Measurements from ENCODE around the gene FCHO2.

- TF ChIP-seq CTCF (IDR thresholded peaks at IDR 0.05; ENCODE audit: extremely low read depth in 1 of 2, insufficient read depth in 1 of 2, low read depth in 1 of 2, low read length in 2 of 2): no peak
- no peak for TF ChIP-seq POLR2A (IDR thresholded peaks at IDR 0.05; ENCODE audit: low read depth, low read length)
- TF ChIP-seq POLR2AphosphoS5 (IDR thresholded peaks at IDR 0.05; ENCODE audit: insufficient read depth, low read depth, low read length): no peak
These were observed 49.0 kb upstream of the FCHO2 start for GRCh38 chr5:72906806-72907205.
